ENCODE data around the gene RTEL1. TPM values are rescaled to one million over a fixed set of nuclear protein-coding genes. Genes with fewer than 3 reads are reported as not detected.

Gene RTEL1
- total and polyA plus RNA-seq, 2 experiments from 2014 or later, result 14.8 to 14.9 TPM

- H3K9me3 ChIP-seq (ENCODE audit: low read depth), result no peaks in the 10 kb centered on the region
- TF ChIP-seq CTCF (IDR thresholded peaks at IDR 0.05; ENCODE audit: low read depth, low read length), result no peak
- no peak overlapping the region for H3K4me3 ChIP-seq
- peaks cover 12% of the 10 kb centered on the region for H3K4me1 ChIP-seq (ENCODE audit: low read depth)
- no peak overlapping the region for H3K27ac ChIP-seq
- peaks cover 8% of the 10 kb centered on the region for H3K36me3 ChIP-seq
- no peaks in the 10 kb centered on the region for H3K27me3 ChIP-seq
- DNase-seq (ENCODE audit: low read depth in 1 of 2, low spot score in 1 of 2), result no peak
Observed at GRCh38 chr20:63734946-63735858, 77.1 kb downstream of the RTEL1 start.

GRCh38 chr20:63735859-63736718, 78.0 kb downstream of the RTEL1 start, which contains the start of gene LIME1:
TSS of gene LIME1 (plus strand) at chr20:63736664. CDS start at chr20:63737550, 886 bp downstream.
- Histone ChIP-seq H3K9me3 (ENCODE audit: low read depth) (no peaks in the 10 kb centered on the region), H3K4me3 (no peak within 1 kb of the TSS), H3K36me3 (peaks cover 8% of the 10 kb centered on the region), H3K4me1 (ENCODE audit: low read depth) (peaks cover 12% of the 10 kb centered on the region), H3K27me3 (no peaks in the 10 kb centered on the region), H3K27ac (no peak within 1 kb of the TSS)
- TF ChIP-seq CTCF (IDR thresholded peaks at IDR 0.05; ENCODE audit: low read depth, low read length), result no peak
- no peak for DNase-seq (ENCODE audit: low read depth in 1 of 2, low spot score in 1 of 2)

- peaks cover 19% of the 10 kb centered on the region for H3K4me1 ChIP-seq (ENCODE audit: low read depth)
- no peak for DNase-seq (ENCODE audit: low read depth in 1 of 2, low spot score in 1 of 2)
- H3K36me3 ChIP-seq, result peaks cover 8% of the 10 kb centered on the region
- H3K4me3 ChIP-seq, result no peak overlapping the region
- H3K27ac ChIP-seq, result no peak overlapping the region
- H3K27me3 ChIP-seq, result no peaks in the 10 kb centered on the region
- H3K9me3 ChIP-seq (ENCODE audit: low read depth), result no peaks in the 10 kb centered on the region
- TF ChIP-seq CTCF (IDR thresholded peaks at IDR 0.05; ENCODE audit: low read depth, low read length), result no peak
Observed at GRCh38 chr20:63736893-63737694, 79.0 kb downstream of the RTEL1 start.

- no peak overlapping the region for H3K4me3 ChIP-seq
- H3K4me1 ChIP-seq (ENCODE audit: low read depth), result peaks cover 19% of the 10 kb centered on the region
- no peak overlapping the region for H3K27ac ChIP-seq
- peaks cover 10% of the 10 kb centered on the region for H3K36me3 ChIP-seq
- TF ChIP-seq CTCF (IDR thresholded peaks at IDR 0.05; ENCODE audit: low read depth, low read length), result no peak
- H3K9me3 ChIP-seq (ENCODE audit: low read depth), result no peaks in the 10 kb centered on the region
- H3K27me3 ChIP-seq, result no peaks in the 10 kb centered on the region
- no peak for DNase-seq (ENCODE audit: low read depth in 1 of 2, low spot score in 1 of 2)
Observed at GRCh38 chr20:63737695-63737944, 79.5 kb downstream of the RTEL1 start.
